NCI-H82 treated with DMSO at 0.1 percent for 48 hours (cell line): ENCODE data around the gene TUBB4B.
A peak's percentile ranks its signal among the peaks of the same experiment; 100 is the strongest.
"Not testable (repeated sequence)": the region's sequence is repeated elsewhere in the genome, so short reads cannot be mapped to it uniquely, and the experiment has no call there.

Source experiments
- DNase-seq: peaks from one replicate; lab custom pipeline; 2025; ENCODE audit not compliant: unreplicated experiment; lab: John Stamatoyannopoulos, UW

The TUBB4B gene

GRCh38 chr9:137236238-137236935, 4.7 kb upstream of the TUBB4B start:
- DNase-seq: peak; percentile 69

GRCh38 chr9:137236936-137237421, 4.1 kb upstream of the TUBB4B start:
- no peak for DNase-seq

GRCh38 chr9:137237759-137238726, 3.0 kb upstream of the TUBB4B start:
- no peak for DNase-seq

GRCh38 chr9:137239541-137240200, 1.4 kb upstream of the TUBB4B start:
- DNase-seq: not testable (repeated sequence)

- no peak for DNase-seq
Observed at GRCh38 chr9:137240318-137240840, 708 bp upstream of the TUBB4B start.

- peak; percentile 64 for DNase-seq
Observed at GRCh38 chr9:137241490-137242268, 592 bp downstream of the TUBB4B start.

- DNase-seq: no peak
Observed at GRCh38 chr9:137242269-137243203, 1.4 kb downstream of the TUBB4B start.

GRCh38 chr9:137243266-137243625, 2.2 kb downstream of the TUBB4B start:
- DNase-seq: not testable (repeated sequence)

GRCh38 chr9:137243626-137244485, 2.8 kb downstream of the TUBB4B start:
- no peak for DNase-seq

- no peak for DNase-seq
Observed at GRCh38 chr9:137244486-137245449, 3.7 kb downstream of the TUBB4B start.

- no peak for DNase-seq
Observed at GRCh38 chr9:137245450-137246421, 4.6 kb downstream of the TUBB4B start.

- no peak for DNase-seq
Observed at GRCh38 chr9:137247135-137247915, 6.2 kb downstream of the TUBB4B start.

GRCh38 chr9:137247916-137248175, 6.8 kb downstream of the TUBB4B start:
- no peak for DNase-seq

GRCh38 chr9:137250329-137251193, 9.5 kb downstream of the TUBB4B start:
- no peak for DNase-seq

- DNase-seq: no peak
Observed at GRCh38 chr9:137251194-137251461, 10.0 kb downstream of the TUBB4B start, which contains the start of gene STPG3. TSS of gene STPG3 (plus strand) at chr9:137251286. CDS start at chr9:137251287, 1 bp downstream.
